NCI-H2081 (cell line): Measurements from ENCODE around the gene TM4SF1.
A peak's percentile ranks its signal among the peaks of the same experiment; 100 is the strongest.

Source experiments
- DNase-seq, 2 experiments: peaks; one replicate each; lab custom pipeline; 2025; lab: John Stamatoyannopoulos, UW

The TM4SF1 gene, protein sequence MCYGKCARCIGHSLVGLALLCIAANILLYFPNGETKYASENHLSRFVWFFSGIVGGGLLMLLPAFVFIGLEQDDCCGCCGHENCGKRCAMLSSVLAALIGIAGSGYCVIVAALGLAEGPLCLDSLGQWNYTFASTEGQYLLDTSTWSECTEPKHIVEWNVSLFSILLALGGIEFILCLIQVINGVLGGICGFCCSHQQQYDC

GRCh38 chr3:149377408-149378364 is at the start of gene TM4SF1:
TSS of gene TM4SF1 (minus strand) at chr3:149377649. CDS start at chr3:149377547, 102 bp downstream.
- peak; percentile 80 to 93 for DNase-seq

- no peak for DNase-seq
Observed at GRCh38 chr3:149426325-149426724, 48.9 kb upstream of the TM4SF1 start.

- DNase-seq = no peak
Observed at GRCh38 chr3:149424918-149425317, 47.5 kb upstream of the TM4SF1 start.

DNA sequence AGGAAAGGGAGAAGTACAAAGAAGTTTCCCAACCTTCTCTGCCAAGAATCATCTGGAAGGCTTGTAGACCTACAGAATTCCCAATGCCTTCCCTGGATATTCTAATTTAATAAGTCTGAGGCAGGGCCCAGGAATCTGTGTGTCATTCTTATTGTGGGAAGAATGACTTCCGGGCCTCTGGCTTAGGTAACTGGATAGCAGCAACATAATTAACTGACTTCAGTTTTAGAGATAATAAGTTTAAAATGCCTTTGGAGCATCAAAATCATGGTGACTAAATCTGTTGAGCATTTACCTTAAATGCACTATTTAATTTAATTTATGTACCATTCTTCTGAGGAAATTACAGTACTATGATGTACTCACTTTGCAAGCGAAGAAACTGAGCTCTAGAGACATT is 44.3 kb upstream of the TM4SF1 start:
- DNase-seq = no peak

GRCh38 chr3:149419816-149420215 is 42.4 kb upstream of the TM4SF1 start:
- DNase-seq = no peak

- DNase-seq = no peak
Observed at GRCh38 chr3:149417727-149418126, 40.3 kb upstream of the TM4SF1 start.

DNA sequence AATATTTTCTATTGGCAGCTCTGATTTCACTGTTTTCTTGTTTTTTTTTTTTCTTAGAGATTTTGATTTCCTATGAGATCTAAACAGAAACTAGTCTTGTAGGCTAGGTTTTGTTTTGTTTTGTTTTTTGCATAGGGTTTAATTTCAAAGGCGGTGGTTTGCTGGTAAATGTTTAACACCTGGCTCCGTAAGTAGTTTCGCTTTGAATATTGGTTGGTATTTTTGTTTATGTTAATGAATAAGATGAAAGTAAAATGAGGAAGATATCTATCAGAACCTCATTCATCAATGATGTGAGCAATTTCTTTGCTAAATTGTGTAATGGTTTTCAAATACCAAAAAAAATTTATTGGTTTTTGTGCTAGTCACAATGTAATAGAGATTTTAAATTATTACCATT is 39.7 kb upstream of the TM4SF1 start:
- DNase-seq = no peak

- no peak for DNase-seq
Observed at GRCh38 chr3:149415484-149415883, 38.0 kb upstream of the TM4SF1 start.

DNA sequence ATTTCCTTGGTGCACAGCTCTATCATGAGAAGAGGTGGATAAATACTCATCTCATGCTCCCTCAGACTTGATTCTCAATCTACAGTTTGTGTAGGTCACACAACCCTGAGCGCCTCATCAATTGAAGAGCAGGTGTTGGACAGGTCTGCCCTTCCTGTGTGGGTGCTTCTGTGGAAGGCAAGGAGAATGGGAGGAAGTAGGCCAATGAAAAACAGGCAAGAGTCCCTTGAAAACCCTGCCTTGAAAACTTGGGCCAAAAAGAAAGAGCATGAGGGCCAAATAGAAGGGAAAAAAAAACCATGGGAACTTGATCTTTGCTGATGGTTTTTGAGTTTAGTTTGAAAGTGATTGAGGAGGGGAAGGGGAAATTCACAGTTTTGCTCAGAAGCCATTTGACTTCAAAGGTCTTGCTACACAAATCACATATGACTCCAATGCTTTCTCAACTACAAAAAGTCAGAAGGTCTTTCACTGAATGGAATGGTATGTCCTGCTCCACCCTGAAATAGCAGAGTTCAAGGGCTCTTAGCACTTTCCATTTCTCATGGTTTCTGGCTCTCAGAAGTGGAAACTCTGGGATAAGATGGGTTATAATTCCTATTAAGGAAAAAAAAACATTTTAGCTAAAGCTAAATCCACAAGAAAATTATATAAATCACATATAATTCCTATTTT is 37.2 kb upstream of the TM4SF1 start:
- DNase-seq = no peak

- DNase-seq = no peak
Observed at GRCh38 chr3:149411583-149411982, 34.1 kb upstream of the TM4SF1 start.

DNA sequence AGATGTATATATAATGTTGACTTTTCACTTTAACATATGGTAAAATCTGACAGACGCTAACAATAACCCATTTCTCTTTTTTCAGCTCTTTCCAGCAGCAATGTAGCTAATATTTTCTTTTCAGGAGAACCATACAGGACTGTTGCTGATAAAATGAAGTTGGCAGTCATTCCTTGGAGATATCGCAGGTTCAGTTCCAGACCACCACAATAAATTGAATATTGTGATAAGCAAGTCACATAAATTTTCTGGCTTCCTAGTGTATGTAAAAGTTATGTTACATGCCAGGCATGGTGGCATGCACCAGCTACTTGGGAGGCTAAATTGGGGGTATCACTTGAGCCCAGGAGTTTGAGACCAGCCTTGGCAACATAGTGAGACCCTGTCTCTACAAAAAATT is 31.9 kb upstream of the TM4SF1 start:
- DNase-seq = no peak

DNA sequence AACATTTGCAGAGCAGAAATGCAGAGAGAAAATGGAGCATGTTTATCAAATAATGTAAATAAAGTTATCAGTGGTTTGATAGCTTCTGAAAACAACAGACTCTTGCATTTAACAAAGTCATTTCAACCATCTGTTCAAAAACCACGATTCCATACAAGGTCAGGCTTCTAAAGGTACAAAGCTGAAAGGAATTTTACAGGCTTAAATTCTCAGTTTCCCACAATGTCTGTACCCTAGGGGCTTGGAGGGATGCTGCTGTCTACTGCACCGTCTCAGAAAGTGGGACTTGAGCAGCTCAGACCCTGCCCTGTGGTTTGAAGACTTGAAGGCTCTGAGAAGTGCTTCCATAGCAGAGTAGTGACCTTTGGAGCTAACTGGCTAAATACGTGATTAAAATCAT is 30.4 kb upstream of the TM4SF1 start:
- DNase-seq = no peak

GRCh38 chr3:149406244-149406752 is 28.8 kb upstream of the TM4SF1 start:
- no peak for DNase-seq

GRCh38 chr3:149403443-149403842 is 26.0 kb upstream of the TM4SF1 start:
- DNase-seq = no peak

DNA sequence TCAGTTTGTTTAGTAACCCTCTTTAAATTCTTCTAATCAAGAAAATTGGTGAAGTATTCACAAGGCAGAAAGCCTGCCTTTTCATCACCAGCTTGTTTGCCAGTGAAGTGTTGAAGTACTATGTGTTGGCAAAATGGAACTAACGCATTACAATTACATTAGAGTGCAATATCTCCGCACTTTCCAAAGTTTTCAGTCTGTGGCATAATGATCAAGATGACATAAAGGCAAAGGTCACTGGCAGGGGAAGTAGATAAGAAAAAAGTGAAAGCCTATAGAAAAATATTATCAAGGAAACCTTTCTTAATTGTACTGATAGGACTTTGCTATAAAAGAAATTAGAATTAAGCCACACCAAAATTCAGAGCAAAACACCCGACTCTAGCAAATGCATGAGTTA is 25.0 kb upstream of the TM4SF1 start:
- DNase-seq = no peak

DNA sequence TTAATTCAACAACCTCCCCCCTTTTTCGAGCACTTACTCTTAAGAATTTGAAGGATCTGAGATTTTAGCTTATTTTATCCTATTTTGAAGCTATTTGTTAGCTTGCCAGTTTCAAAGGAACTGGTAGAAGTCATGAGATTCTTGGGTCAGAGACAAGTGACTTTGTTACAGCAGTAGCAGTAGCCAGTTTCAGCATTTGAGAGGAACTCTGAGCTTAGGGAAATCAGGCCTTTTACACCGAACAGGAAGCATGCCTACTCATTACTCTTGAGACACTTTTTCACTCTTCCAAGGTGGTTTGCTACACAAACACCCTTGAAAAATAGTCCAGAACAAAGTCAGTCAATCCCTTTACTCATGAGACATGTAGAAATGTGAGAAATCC is 24.5 kb upstream of the TM4SF1 start:
- DNase-seq = no peak

DNA sequence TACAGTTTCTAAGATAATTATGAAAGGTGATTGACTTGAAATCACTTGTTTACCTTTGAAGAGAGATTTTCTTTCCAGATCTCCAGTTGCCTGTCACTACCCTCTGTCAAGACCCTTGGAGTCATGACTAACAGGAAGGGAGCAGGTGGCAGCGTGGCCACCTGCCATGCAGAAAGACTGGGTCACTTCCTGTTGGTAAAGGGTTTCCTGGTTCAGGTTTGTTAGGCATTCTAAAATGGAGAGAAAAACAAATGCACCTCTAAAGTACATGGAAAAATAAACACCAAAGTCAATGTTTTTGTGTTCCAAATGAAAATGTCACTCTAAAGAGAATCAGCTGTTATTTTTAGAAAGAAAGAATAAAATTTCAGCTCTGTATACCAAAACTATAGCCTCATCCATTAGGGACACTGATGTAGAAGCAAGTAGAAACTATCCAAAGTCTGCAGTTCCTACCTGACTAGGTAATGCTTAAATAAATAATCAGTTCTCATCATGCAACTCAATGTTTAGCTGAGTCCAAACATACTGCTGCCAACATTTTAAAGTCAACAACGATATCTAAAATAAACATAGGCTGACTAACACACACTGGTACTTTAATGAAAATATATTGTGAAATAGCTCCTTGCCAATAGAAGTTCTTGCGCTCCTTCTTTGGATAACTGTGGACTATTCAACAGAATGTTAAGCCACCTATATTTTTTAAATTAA is 23.9 kb upstream of the TM4SF1 start:
- peak in 1 of 2 experiments; percentile 55 for DNase-seq

GRCh38 chr3:149400645-149401044 is 23.2 kb upstream of the TM4SF1 start:
- DNase-seq = no peak

DNA sequence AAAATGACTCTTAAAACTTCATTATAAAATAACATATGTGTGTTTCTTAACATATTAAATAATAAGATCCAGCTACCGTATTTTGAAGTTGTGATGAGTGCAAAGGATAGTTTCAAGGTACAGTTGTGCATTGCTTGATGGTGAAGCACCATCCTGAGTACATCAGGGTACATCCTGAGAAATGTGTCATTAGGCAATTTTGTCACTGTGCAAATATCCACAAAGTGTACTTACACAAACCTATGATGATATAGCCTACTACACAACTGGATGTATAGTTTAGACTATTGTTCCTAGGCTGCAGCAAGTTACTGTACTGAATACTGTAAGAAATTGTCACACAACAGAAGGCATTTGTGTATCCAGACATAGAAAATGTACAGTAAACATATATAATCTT is 20.8 kb upstream of the TM4SF1 start:
- DNase-seq = no peak

- DNase-seq = no peak
Observed at GRCh38 chr3:149397528-149397927, 20.1 kb upstream of the TM4SF1 start.

DNA sequence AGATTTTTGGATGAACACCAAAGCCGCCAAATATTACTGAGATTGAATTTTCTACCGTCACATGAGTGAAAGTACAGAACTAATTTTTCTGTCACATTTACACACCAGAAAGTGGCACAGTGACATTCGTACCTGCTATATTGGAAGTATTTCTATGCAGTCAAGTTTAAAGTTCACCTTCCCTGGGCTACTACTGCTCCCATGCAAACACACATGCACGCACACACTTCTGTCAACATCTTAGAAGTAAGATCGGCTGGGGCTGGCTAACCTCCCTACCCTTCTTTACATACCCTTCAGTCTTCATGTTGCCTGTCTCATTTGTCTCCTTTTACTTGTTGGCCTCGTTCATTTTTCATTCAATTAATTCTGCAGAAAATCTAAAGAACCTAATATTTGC is 19.0 kb upstream of the TM4SF1 start:
- no peak for DNase-seq
